Measurements from ENCODE around the gene ZNF443. TPM values are rescaled to one million over a fixed set of nuclear protein-coding genes. Genes with fewer than 3 reads are reported as not detected.

The ZNF443 gene
- total and polyA plus RNA-seq, 9 of the 15 experiments (the other 6 are each of a cell fraction or from before 2014, with no cell fraction given), result 1.5 to 4.9 (median 2.8) TPM

GRCh38 chr19:12440541-12441316 lies at the start of gene ZNF443 (continued):
- no peak for TF ChIP-seq ZNF592 (IDR thresholded peaks at IDR 0.05)
- no peak for TF ChIP-seq MCM7 (IDR thresholded peaks at IDR 0.05)
- no peak for TF ChIP-seq NFE2L1 (tag; IDR thresholded peaks at IDR 0.05; ENCODE audit: borderline replicate concordance, low read depth)
- no peak for TF ChIP-seq ZBTB9 (CRISPR knock-in tag; IDR thresholded peaks at IDR 0.05)
- no peak for TF ChIP-seq ZNF561 (CRISPR knock-in tag; conservative IDR thresholded peaks at IDR 0.05)
- TF ChIP-seq TSHZ1 (CRISPR knock-in tag; IDR thresholded peaks at IDR 0.05), result no peak
- no peak for TF ChIP-seq TAF15 (IDR thresholded peaks at IDR 0.05; ENCODE audit: low read depth, low read length)
- TF ChIP-seq ZNF41 (CRISPR knock-in tag; conservative IDR thresholded peaks at IDR 0.05), result no peak
- TF ChIP-seq NR1H2 (CRISPR knock-in tag; IDR thresholded peaks at IDR 0.05), result no peak
- no peak for TF ChIP-seq ZKSCAN1 (IDR thresholded peaks at IDR 0.05; ENCODE audit: low read depth, low read length)
- no peak for TF ChIP-seq ZNF12 (CRISPR knock-in tag; IDR thresholded peaks at IDR 0.05)
- no peak for TF ChIP-seq HOXB6 (CRISPR knock-in tag; IDR thresholded peaks at IDR 0.05; ENCODE audit: borderline replicate concordance)
- no peak for TF ChIP-seq DACH1 (IDR thresholded peaks at IDR 0.05; ENCODE audit: partially characterized antibody)
- no peak for TF ChIP-seq LARP7 (IDR thresholded peaks at IDR 0.05)
- TF ChIP-seq E2F4 (CRISPR knock-in tag; IDR thresholded peaks at IDR 0.05; ENCODE audit: low read depth), result 0 out of 2 replicates have a peak, but pooled peaks have one; percentile 38
- no peak for TF ChIP-seq SLC30A9 (CRISPR knock-in tag; IDR thresholded peaks at IDR 0.05)
- TF ChIP-seq JUND (IDR thresholded peaks at IDR 0.05; ENCODE audit: borderline replicate concordance, low read depth, low read length), result peak; percentile 3; the same call in 1 of the 2 replicates
- TF ChIP-seq JUND (tag; IDR thresholded peaks at IDR 0.05; ENCODE audit: borderline replicate concordance, low read depth, low read length), result no peak

Data from K562 (cell line).